Measurements from ENCODE around the gene OASL. TPM values are rescaled to one million over a fixed set of nuclear protein-coding genes. Genes with fewer than 3 reads are reported as not detected.

Gene OASL
- polyA plus RNA-seq, 1 donor from 2014 or later, result 0.42 TPM

- no peaks in the 10 kb centered on the region for H3K36me3 ChIP-seq (ENCODE audit: insufficient read depth, low read length)
- no peaks in the 10 kb centered on the region for H4K20me1 ChIP-seq (ENCODE audit: insufficient read depth)
- no peaks in the 10 kb centered on the region for H3K9me3 ChIP-seq (ENCODE audit: low read length)
- no peak overlapping the region for H3K27ac ChIP-seq (ENCODE audit: low read length)
- no peak overlapping the region for H3K4me2 ChIP-seq (ENCODE audit: low read length)
- no peak for TF ChIP-seq EZH2 (IDR thresholded peaks at IDR 0.05; ENCODE audit: borderline replicate concordance, insufficient read depth, low read length, poor library complexity, severe bottlenecking)
- no peak for TF ChIP-seq EP300 (conservative IDR thresholded peaks at IDR 0.05; ENCODE audit: poor library complexity, severe bottlenecking)
- TF ChIP-seq SMC3 (conservative IDR thresholded peaks at IDR 0.05; ENCODE audit: poor library complexity), result no peak
- TF ChIP-seq MXI1 (conservative IDR thresholded peaks at IDR 0.05; ENCODE audit: poor library complexity, severe bottlenecking), result no peak
- TF ChIP-seq TAF1 (IDR thresholded peaks at IDR 0.05; ENCODE audit: low read depth), result no peak
- TF ChIP-seq RAD21 (conservative IDR thresholded peaks at IDR 0.05), result no peak
- TF ChIP-seq REST (IDR thresholded peaks at IDR 0.05; ENCODE audit: borderline replicate concordance), result no peak
- TF ChIP-seq CTCF (IDR thresholded peaks at IDR 0.05; ENCODE audit: poor library complexity, severe bottlenecking), result no peak
- no peak for TF ChIP-seq POLR2AphosphoS5 (IDR thresholded peaks at IDR 0.05)
- no peaks in the 10 kb centered on the region for H3K9me2 ChIP-seq (ENCODE audit: insufficient read depth, low read length)
- no peak overlapping the region for H2AFZ ChIP-seq (ENCODE audit: low read depth, low read length)
- H3K79me2 ChIP-seq (replicated peaks; ENCODE audit: insufficient read depth, low read length), result no peaks in the 10 kb centered on the region
- no peaks in the 10 kb centered on the region for H3F3A ChIP-seq (ENCODE audit: insufficient read depth, low read length, poor library complexity, severe bottlenecking)
- H3K4me3 ChIP-seq (ENCODE audit: low read length), result no peak overlapping the region
- H3K9ac ChIP-seq (ENCODE audit: low read length), result no peak overlapping the region
- H3K27me3 ChIP-seq (ENCODE audit: insufficient read depth, low read depth, low read length), result no peaks in the 10 kb centered on the region
Observed at GRCh38 chr12:121022713-121023112, 16.3 kb downstream of the OASL start.

- Histone ChIP-seq H3K27ac (ENCODE audit: low read length) (no peak overlapping the region), H3K9me3 (ENCODE audit: low read length) (no peaks in the 10 kb centered on the region), H3K4me2 (ENCODE audit: low read length) (no peak overlapping the region), H3K4me3 (ENCODE audit: low read length) (no peak overlapping the region), H3K79me2 (replicated peaks; ENCODE audit: insufficient read depth, low read length) (no peaks in the 10 kb centered on the region), H3K9ac (ENCODE audit: low read length) (no peak overlapping the region), H3K9me2 (ENCODE audit: insufficient read depth, low read length) (no peaks in the 10 kb centered on the region), H3F3A (ENCODE audit: insufficient read depth, low read length, poor library complexity, severe bottlenecking) (no peaks in the 10 kb centered on the region), H3K27me3 (ENCODE audit: insufficient read depth, low read depth, low read length) (no peaks in the 10 kb centered on the region), H3K36me3 (ENCODE audit: insufficient read depth, low read length) (no peaks in the 10 kb centered on the region), H2AFZ (ENCODE audit: low read depth, low read length) (no peak overlapping the region), H4K20me1 (ENCODE audit: insufficient read depth) (no peaks in the 10 kb centered on the region)
- TF ChIP-seq POLR2AphosphoS5 (IDR thresholded peaks at IDR 0.05) (no peak), MXI1 (conservative IDR thresholded peaks at IDR 0.05; ENCODE audit: poor library complexity, severe bottlenecking) (no peak)
Observed at GRCh38 chr12:121021754-121022153, 17.3 kb downstream of the OASL start.
